ENCODE data around the gene CREG2. TPM values are rescaled to one million over a fixed set of nuclear protein-coding genes. Genes with fewer than 3 reads are reported as not detected.
"Not testable (repeated sequence)": the region's sequence is repeated elsewhere in the genome, so short reads cannot be mapped to it uniquely, and the experiment has no call there.

The CREG2 gene
- total and polyA plus RNA-seq, 2 experiments from 2014 or later: 1.7 to 2.6 TPM

DNA sequence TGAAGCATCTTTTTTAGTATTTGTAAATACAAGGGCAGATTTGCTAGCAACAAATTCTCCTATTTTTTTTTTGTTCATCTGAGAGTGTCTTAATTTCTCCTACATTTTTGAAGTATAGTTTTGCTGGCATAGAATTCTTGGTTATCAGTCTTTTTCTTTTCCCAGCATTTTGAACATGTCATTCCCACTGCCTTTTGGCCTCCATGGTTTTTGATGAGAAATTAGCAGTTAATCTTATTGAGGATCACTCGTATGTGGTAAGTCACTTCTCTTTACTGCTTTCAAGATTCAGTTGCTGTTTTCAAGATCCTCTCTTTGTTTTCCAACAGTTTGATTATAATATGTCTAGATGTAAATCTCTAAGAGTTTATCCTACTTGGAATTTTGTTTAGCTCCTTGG is 61.9 kb downstream of the CREG2 start:
- H3K27me3 Mint-ChIP-seq (ENCODE audit: insufficient read depth, low read depth, poor library complexity): no peaks in the 10 kb centered on the region
- H4K20me1 ChIP-seq (replicated peaks; ENCODE audit: insufficient read depth): no peaks in the 10 kb centered on the region
- ATAC-seq (no peak), DNase-seq (ENCODE audit: low spot score) (no peak)
- TF ChIP-seq, protein P1, sequence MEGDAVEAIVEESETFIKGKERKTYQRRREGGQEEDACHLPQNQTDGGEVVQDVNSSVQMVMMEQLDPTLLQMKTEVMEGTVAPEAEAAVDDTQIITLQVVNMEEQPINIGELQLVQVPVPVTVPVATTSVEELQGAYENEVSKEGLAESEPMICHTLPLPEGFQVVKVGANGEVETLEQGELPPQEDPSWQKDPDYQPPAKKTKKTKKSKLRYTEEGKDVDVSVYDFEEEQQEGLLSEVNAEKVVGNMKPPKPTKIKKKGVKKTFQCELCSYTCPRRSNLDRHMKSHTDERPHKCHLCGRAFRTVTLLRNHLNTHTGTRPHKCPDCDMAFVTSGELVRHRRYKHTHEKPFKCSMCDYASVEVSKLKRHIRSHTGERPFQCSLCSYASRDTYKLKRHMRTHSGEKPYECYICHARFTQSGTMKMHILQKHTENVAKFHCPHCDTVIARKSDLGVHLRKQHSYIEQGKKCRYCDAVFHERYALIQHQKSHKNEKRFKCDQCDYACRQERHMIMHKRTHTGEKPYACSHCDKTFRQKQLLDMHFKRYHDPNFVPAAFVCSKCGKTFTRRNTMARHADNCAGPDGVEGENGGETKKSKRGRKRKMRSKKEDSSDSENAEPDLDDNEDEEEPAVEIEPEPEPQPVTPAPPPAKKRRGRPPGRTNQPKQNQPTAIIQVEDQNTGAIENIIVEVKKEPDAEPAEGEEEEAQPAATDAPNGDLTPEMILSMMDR (conservative IDR thresholded peaks at IDR 0.05; ENCODE audit: low read depth in 2 of 2): no peak
- TF ChIP-seq, protein P2, sequence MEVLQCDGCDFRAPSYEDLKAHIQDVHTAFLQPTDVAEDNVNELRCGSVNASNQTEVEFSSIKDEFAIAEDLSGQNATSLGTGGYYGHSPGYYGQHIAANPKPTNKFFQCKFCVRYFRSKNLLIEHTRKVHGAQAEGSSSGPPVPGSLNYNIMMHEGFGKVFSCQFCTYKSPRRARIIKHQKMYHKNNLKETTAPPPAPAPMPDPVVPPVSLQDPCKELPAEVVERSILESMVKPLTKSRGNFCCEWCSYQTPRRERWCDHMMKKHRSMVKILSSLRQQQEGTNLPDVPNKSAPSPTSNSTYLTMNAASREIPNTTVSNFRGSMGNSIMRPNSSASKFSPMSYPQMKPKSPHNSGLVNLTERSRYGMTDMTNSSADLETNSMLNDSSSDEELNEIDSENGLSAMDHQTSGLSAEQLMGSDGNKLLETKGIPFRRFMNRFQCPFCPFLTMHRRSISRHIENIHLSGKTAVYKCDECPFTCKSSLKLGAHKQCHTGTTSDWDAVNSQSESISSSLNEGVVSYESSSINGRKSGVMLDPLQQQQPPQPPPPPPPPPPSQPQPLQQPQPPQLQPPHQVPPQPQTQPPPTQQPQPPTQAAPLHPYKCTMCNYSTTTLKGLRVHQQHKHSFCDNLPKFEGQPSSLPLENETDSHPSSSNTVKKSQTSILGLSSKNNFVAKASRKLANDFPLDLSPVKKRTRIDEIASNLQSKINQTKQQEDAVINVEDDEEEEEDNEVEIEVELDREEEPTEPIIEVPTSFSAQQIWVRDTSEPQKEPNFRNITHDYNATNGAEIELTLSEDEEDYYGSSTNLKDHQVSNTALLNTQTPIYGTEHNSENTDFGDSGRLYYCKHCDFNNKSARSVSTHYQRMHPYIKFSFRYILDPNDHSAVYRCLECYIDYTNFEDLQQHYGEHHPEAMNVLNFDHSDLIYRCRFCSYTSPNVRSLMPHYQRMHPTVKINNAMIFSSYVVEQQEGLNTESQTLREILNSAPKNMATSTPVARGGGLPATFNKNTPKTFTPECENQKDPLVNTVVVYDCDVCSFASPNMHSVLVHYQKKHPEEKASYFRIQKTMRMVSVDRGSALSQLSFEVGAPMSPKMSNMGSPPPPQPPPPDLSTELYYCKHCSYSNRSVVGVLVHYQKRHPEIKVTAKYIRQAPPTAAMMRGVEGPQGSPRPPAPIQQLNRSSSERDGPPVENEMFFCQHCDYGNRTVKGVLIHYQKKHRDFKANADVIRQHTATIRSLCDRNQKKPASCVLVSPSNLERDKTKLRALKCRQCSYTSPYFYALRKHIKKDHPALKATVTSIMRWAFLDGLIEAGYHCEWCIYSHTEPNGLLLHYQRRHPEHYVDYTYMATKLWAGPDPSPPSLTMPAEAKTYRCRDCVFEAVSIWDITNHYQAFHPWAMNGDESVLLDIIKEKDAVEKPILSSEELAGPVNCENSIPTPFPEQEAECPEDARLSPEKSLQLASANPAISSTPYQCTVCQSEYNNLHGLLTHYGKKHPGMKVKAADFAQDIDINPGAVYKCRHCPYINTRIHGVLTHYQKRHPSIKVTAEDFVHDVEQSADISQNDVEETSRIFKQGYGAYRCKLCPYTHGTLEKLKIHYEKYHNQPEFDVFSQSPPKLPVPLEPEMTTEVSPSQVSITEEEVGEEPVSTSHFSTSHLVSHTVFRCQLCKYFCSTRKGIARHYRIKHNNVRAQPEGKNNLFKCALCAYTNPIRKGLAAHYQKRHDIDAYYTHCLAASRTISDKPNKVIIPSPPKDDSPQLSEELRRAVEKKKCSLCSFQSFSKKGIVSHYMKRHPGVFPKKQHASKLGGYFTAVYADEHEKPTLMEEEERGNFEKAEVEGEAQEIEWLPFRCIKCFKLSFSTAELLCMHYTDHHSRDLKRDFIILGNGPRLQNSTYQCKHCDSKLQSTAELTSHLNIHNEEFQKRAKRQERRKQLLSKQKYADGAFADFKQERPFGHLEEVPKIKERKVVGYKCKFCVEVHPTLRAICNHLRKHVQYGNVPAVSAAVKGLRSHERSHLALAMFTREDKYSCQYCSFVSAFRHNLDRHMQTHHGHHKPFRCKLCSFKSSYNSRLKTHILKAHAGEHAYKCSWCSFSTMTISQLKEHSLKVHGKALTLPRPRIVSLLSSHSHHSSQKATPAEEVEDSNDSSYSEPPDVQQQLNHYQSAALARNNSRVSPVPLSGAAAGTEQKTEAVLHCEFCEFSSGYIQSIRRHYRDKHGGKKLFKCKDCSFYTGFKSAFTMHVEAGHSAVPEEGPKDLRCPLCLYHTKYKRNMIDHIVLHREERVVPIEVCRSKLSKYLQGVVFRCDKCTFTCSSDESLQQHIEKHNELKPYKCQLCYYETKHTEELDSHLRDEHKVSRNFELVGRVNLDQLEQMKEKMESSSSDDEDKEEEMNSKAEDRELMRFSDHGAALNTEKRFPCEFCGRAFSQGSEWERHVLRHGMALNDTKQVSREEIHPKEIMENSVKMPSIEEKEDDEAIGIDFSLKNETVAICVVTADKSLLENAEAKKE (CRISPR knock-in tag; IDR thresholded peaks at IDR 0.05): no peak
- no peak for TF ChIP-seq JUNB (IDR thresholded peaks at IDR 0.05; ENCODE audit: unreplicated experiment)
- H3K79me2 ChIP-seq (replicated peaks; ENCODE audit: insufficient read depth): no peaks in the 10 kb centered on the region
- H3K27ac ChIP-seq (ENCODE audit: low read depth): no peak overlapping the region
- H2AFZ ChIP-seq: no peak overlapping the region
- H3K27me3 ChIP-seq (ENCODE audit: insufficient read depth): no peaks in the 10 kb centered on the region
- H3K4me2 ChIP-seq: no peak overlapping the region
- peaks cover 25% of the 10 kb centered on the region for H3K4me1 ChIP-seq (ENCODE audit: insufficient read depth)
- peaks cover 13% of the 10 kb centered on the region for H3K4me1 Mint-ChIP-seq
- H3K36me3 ChIP-seq (ENCODE audit: insufficient read depth): no peaks in the 10 kb centered on the region
- no peaks in the 10 kb centered on the region for H3F3A ChIP-seq (replicated peaks; ENCODE audit: low read depth)
- no peak overlapping the region for H3K4me3 Mint-ChIP-seq
- H3K27ac Mint-ChIP-seq: no peak overlapping the region
- no peaks in the 10 kb centered on the region for H3K9me3 Mint-ChIP-seq
- H3K9me2 ChIP-seq (ENCODE audit: insufficient read depth): peaks cover 14% of the 10 kb centered on the region; the same call in 1 of the 2 replicates
- no peaks in the 10 kb centered on the region for H3K36me3 Mint-ChIP-seq (ENCODE audit: low read depth)
- no peak overlapping the region for H3K4me3 ChIP-seq

DNA sequence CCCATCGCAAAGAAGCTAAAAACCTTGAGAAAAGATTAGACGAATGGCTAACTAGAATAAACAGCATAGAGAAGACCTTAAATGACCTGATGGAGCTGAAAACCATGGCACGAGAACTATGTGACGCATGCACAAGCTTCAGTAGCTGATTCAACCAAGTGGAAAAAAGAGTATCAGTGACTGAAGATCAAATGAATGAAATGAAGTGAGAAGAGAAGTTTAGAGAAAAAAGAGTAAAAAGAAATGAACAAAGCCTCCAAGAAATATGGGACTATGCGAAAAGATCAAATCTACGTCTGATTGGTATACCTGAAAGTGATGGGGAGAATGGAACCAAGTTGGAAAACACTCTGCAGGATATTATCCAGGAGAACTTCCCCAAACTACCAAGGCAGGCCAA is 70.7 kb downstream of the CREG2 start:
- H3K36me3 Mint-ChIP-seq (ENCODE audit: low read depth); DNase-seq (ENCODE audit: low spot score); H3K36me3 ChIP-seq (ENCODE audit: insufficient read depth); H3K4me3 Mint-ChIP-seq; H3K4me2 ChIP-seq; H3K27me3 Mint-ChIP-seq (ENCODE audit: insufficient read depth, low read depth, poor library complexity); ATAC-seq; H3K27me3 ChIP-seq (ENCODE audit: insufficient read depth); H3K79me2 ChIP-seq (replicated peaks; ENCODE audit: insufficient read depth); H4K20me1 ChIP-seq (replicated peaks; ENCODE audit: insufficient read depth); H3F3A ChIP-seq (replicated peaks; ENCODE audit: low read depth); H3K27ac Mint-ChIP-seq; H3K27ac ChIP-seq (ENCODE audit: low read depth); H3K9me3 Mint-ChIP-seq; H2AFZ ChIP-seq; H3K4me3 ChIP-seq; H3K4me1 Mint-ChIP-seq; H3K9me2 ChIP-seq (ENCODE audit: insufficient read depth); H3K4me1 ChIP-seq (ENCODE audit: insufficient read depth): not testable (repeated sequence)

All from GM23338 (cell line).